HepG2 (cell line): ENCODE data around the gene PHKG2. TPM values are rescaled to one million over a fixed set of nuclear protein-coding genes. Genes with fewer than 3 reads are reported as not detected.

Source experiments
- ATAC-seq: fragments of 200-7000 bp; cut with Tn5 transposase; 3 replicates; pipeline ENCODE4 v1.9.1; 2020; ENCODE audit warnings: mild to moderate bottlenecking, moderate library complexity
- BruUV-seq: library from RNA; stranded (reverse); fragments of 400-500 nt; replicated peaks from 2 replicates; lab custom pipeline; 2021; lab: Mats Ljungman, UMichigan
- CTCF ChIA-PET: fragments of 300-600 bp; formaldehyde crosslinking; extraction: SDS; loops from one replicate; lab custom pipeline; 2021; ENCODE audit warnings: low total read pairs, inconsistent platforms, low intra/inter-chr PET ratio; lab: Yijun Ruan, JAX
- POLR2A ChIA-PET: fragments of 350-600 bp; sonication (Branson Sonifier 250); formaldehyde crosslinking; loops from one replicate; lab custom pipeline; 2020; ENCODE audit warnings: antibody characterized with exemption, inconsistent platforms; lab: Yijun Ruan, JAX
- DNase-seq: peaks from one replicate; pipeline ENCODE4 v3.0.0-alpha.2; 2015; ENCODE audit warnings: low spot score
- FAIRE-seq: peaks from 3 replicates; lab custom pipeline; 2011; peaks lifted over from hg19 to GRCh38; lab: Jason Lieb, UNC
- H2AFZ ChIP-seq: one replicate; pipeline ENCODE4 v1.6.1; 2011; ENCODE audit warnings: low read length, inconsistent platforms
- H3K27ac ChIP-seq: fragments of 300-600 bp; 3 replicates; pipeline ENCODE4 v1.8.0; 2011; ENCODE audit warnings: mixed run types, mild to moderate bottlenecking, mixed read lengths, low read length, inconsistent platforms; ENCODE audit not compliant: insufficient read depth; ENCODE audit errors: extremely low read length
- H3K27me3 ChIP-seq, 2 experiments: fragments of 200-600 bp in 1 of 2; 2 replicates in 1 of 2; 3 replicates in 1 of 2; pipeline versions ENCODE4 v1.6.0 to v1.8.0; 2011; ENCODE audit warnings: low read length in 2 of 2, mild to moderate bottlenecking in 2 of 2, moderate library complexity in 2 of 2, inconsistent platforms in 1 of 2; ENCODE audit not compliant: insufficient read depth in 2 of 2, control insufficient read depth in 1 of 2
- H3K36me3 ChIP-seq, 2 experiments: fragments of 200-600 bp in 1 of 2; replicated peaks in 1 of 2; 2 replicates in 1 of 2; 3 replicates in 1 of 2; pipeline versions ENCODE4 v1.5.1 to v1.8.0; 2011; ENCODE audit warnings: low read length in 2 of 2, inconsistent platforms in 1 of 2; ENCODE audit not compliant: insufficient read depth in 2 of 2, control insufficient read depth in 1 of 2
- H3K4me1 ChIP-seq: 2 replicates; pipeline ENCODE4 v1.5.1; 2012; ENCODE audit warnings: low read length, inconsistent platforms; ENCODE audit not compliant: insufficient read depth
- H3K4me2 ChIP-seq: 2 replicates; pipeline ENCODE4 v1.6.0; 2011; ENCODE audit warnings: low read depth, low read length, inconsistent platforms
- H3K4me3 ChIP-seq, 3 experiments: fragments of 200-600 bp in 1 of 3; sonication (generic), shearing (Covaris generic) in 1 of 3; replicated peaks in 1 of 3; 2 replicates each; pipeline ENCODE4 v1.5.1; 2011 to 2016; ENCODE audit warnings: low read length in 3 of 3, inconsistent platforms in 2 of 3, low read depth in 2 of 3, mild to moderate bottlenecking in 2 of 3, control low read depth in 1 of 3, mixed read lengths in 1 of 3; ENCODE audit not compliant: insufficient read depth in 1 of 3
- H3K79me2 ChIP-seq: one replicate; pipeline ENCODE4 v1.6.1; 2011; ENCODE audit warnings: low read length, inconsistent platforms; ENCODE audit not compliant: insufficient read depth
- H3K9ac ChIP-seq: 2 replicates; pipeline ENCODE4 v1.6.0; 2011; ENCODE audit warnings: mild to moderate bottlenecking, low read depth, low read length, inconsistent platforms; ENCODE audit not compliant: insufficient read depth
- H3K9me3 ChIP-seq: 2 replicates; pipeline ENCODE4 v1.5.1; 2012; ENCODE audit warnings: mild to moderate bottlenecking, low read length
- H4K20me1 ChIP-seq: 2 replicates; pipeline ENCODE4 v1.6.0; 2011; ENCODE audit warnings: inconsistent platforms, mild to moderate bottlenecking, low read length, moderate library complexity; ENCODE audit not compliant: insufficient read depth
- HOXD1 ChIP-seq: sonication (generic); formaldehyde crosslinking; IDR thresholded peaks from 2 replicates; pipeline ENCODE4 v1.5.0; 2020; ENCODE audit warnings: missing genetic modification reagents
- LBX2 ChIP-seq: sonication (generic); formaldehyde crosslinking; IDR thresholded peaks from 2 replicates; pipeline ENCODE4 v1.5.0; 2020; ENCODE audit warnings: missing genetic modification reagents, mild to moderate bottlenecking, borderline replicate concordance
- POLR2G ChIP-seq: fragments of 200-400 bp; formaldehyde crosslinking; IDR thresholded peaks from 2 replicates; pipeline ENCODE4 v1.6.1; 2018; ENCODE audit warnings: mild to moderate bottlenecking, low read depth, low read length, moderate library complexity
- RFX1 ChIP-seq: fragments of 450-650 bp; IDR thresholded peaks from 2 replicates; pipeline ENCODE4 v1.6.1; 2017
- SRY ChIP-seq: sonication (generic); formaldehyde crosslinking; IDR thresholded peaks from 2 replicates; pipeline ENCODE4 v1.8.0; 2022; ENCODE audit warnings: mild to moderate bottlenecking, missing genetic modification reagents
- TMF1 ChIP-seq: sonication (generic); formaldehyde crosslinking; IDR thresholded peaks from 2 replicates; pipeline ENCODE4 v1.8.1; 2022; ENCODE audit warnings: low read depth, missing genetic modification reagents
- ZNF260 ChIP-seq: sonication (generic); formaldehyde crosslinking; IDR thresholded peaks from 2 replicates; pipeline ENCODE4 v1.4.0; 2020; ENCODE audit warnings: missing genetic modification reagents, low read depth, mild to moderate bottlenecking, borderline replicate concordance
- ZNF850 ChIP-seq: sonication (generic); formaldehyde crosslinking; conservative IDR thresholded peaks from 2 replicates; pipeline ENCODE4 v1.9.0; 2021; ENCODE audit warnings: mild to moderate bottlenecking, missing genetic modification reagents
- WGBS: methylation state at CpG from one replicate; pipeline ENCODE4 v1.1.6; 2017; ENCODE audit warnings: low lambda C conversion rate; 5-methylcytosine and 5-hydroxymethylcytosine counted together
- in situ Hi-C: cut with HindIII; loops from 2 replicates; pipeline ENCODE4 v1.10.0; 2017; ENCODE audit warnings: low pct_unique_long_range_greater_than_20kb; ENCODE audit not compliant: extremely low pct_ligation_motif_present
- intact Hi-C: fragments of 100-400 bp; cut with micrococcal nuclease; formaldehyde crosslinking; loops from one replicate; pipeline ENCODE4 v1.10.0; 2022; ENCODE audit not compliant: unreplicated experiment
- polyA plus RNA-seq, 8 experiments: library from polyadenylated mRNA; depleted of rRNA in 3 of 8; stranded (reverse) in 7 of 8; unstranded in 1 of 8; fragments of >200 nt; fragmentation: Illumina TruSeq in 4 of 8; extraction: Trizol in 4 of 8; gene quantifications; 2 replicates each; pipeline versions ENCODE4 v1.2.1 to v1.2.3, GENCODE V29; 2011 to 2016; ENCODE audit warnings: low read depth in 4 of 8, missing spikeins in 1 of 8, mixed read lengths in 1 of 8; ENCODE audit not compliant: insufficient read depth in 1 of 8
- total RNA-seq, 5 experiments: library from RNA; depleted of rRNA; stranded (reverse); fragments of >200 nt; fragmentation: Illumina TruSeq; extraction: Trizol; gene quantifications; 2 replicates each; pipeline ENCODE4 v1.2.3, GENCODE V29; 2016; ENCODE audit warnings: low read depth in 1 of 5
- TF ChIP-seq, protein P1 (sequence below): sonication (generic); formaldehyde crosslinking; IDR thresholded peaks from 2 replicates; pipeline ENCODE4 v1.8.1; 2023; ENCODE audit warnings: mild to moderate bottlenecking, missing genetic modification reagents
- TF ChIP-seq, protein P2 (sequence below): fragments of 450-650 bp; IDR thresholded peaks from 2 replicates; pipeline ENCODE4 v1.6.1; 2017
- TF ChIP-seq, protein P3 (sequence below): sonication (generic); formaldehyde crosslinking; IDR thresholded peaks from 2 replicates; pipeline ENCODE4 v1.5.0; 2020; ENCODE audit warnings: mild to moderate bottlenecking, missing genetic modification reagents

Gene PHKG2
- total and polyA plus RNA-seq, 2 of the 13 experiments (the other 11 are each of a cell fraction or from before 2014, with no cell fraction given): 37.4 to 42.1 TPM

DNA sequence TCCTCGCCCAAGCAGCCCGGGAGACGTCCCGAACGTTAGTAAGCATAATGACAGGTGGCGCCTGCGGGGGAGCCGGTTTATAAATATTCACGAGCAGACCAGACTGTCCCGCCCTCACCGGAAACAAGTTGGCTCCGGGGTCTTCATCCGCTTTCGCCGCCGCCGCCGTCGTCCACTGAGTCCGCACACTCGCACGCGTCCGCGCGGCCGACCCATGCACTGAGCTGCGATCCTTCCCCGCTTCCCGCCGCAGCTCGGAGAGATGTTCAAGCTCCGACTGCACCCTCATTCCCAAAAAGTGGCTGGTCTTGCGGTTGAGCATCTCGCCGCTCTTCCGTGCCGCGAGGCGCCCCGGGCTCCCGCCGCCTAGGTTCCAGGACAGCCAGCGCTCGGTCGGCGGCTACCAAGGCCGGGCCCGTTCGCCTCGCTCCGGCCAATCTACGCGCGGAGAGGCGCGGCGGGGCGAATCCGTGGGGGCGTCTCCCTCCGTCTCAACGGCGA is 13.3 kb downstream of the PHKG2 start (continued):
- TF ChIP-seq, protein P1, sequence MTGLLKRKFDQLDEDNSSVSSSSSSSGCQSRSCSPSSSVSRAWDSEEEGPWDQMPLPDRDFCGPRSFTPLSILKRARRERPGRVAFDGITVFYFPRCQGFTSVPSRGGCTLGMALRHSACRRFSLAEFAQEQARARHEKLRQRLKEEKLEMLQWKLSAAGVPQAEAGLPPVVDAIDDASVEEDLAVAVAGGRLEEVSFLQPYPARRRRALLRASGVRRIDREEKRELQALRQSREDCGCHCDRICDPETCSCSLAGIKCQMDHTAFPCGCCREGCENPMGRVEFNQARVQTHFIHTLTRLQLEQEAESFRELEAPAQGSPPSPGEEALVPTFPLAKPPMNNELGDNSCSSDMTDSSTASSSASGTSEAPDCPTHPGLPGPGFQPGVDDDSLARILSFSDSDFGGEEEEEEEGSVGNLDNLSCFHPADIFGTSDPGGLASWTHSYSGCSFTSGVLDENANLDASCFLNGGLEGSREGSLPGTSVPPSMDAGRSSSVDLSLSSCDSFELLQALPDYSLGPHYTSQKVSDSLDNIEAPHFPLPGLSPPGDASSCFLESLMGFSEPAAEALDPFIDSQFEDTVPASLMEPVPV (CRISPR knock-in tag): peak; percentile 25; the same call in 1 of the 2 replicates
- peak; percentile 93 for TF ChIP-seq LBX2 (CRISPR knock-in tag)

GRCh38 chr16:30761928-30762902 is 14.0 kb downstream of the PHKG2 start, which contains the start of the genes CFAP119 and RNF40:
TSS of gene CFAP119 (minus strand) at chr16:30762062. CDS start at chr16:30761748, 314 bp downstream.
TSS of gene RNF40 (plus strand) at chr16:30762322. CDS start at chr16:30762546, 224 bp downstream.
- no peaks in the 10 kb centered on the region for H4K20me1 ChIP-seq
- H3K79me2 ChIP-seq: peaks cover 19% of the 10 kb centered on the region
- FAIRE-seq (peak; percentile 91), DNase-seq (peak; percentile 99), ATAC-seq (peak; percentile 93)
- no peak within 1 kb of the TSS for H2AFZ ChIP-seq
- BruUV-seq: TSS peak; percentile 63
- H3K9me3 ChIP-seq: no peaks in the 10 kb centered on the region
- H3K4me1 ChIP-seq: peaks cover 29% of the 10 kb centered on the region
- H3K27me3 ChIP-seq: no peaks in the 10 kb centered on the region; a peak in 1 of 5 replicates
- CTCF ChIA-PET: no interaction called here
- POLR2A ChIA-PET: interaction anchor here (0.6 to 1.7 kb wide), 3 partner anchors 14 to 113 kb away, joined by 3 to 5 read pairs (median 3); partner anchors contain the start of gene PHKG2
- peak within 1 kb of the TSS; percentile 80 to 91 (median 86) for H3K4me3 ChIP-seq
- H3K27ac ChIP-seq: peak within 1 kb of the TSS; percentile 66
- H3K4me2 ChIP-seq: peak within 1 kb of the TSS; percentile 97
- intact Hi-C loops (loop anchor here (1.0 kb wide), 1 partner anchor 14 kb away; the partner anchor contains the start of gene PHKG2), in situ Hi-C loops (no loop called here)
- H3K9ac ChIP-seq: peak within 1 kb of the TSS; percentile 93
- H3K36me3 ChIP-seq: peaks cover 30 to 38% of the 10 kb centered on the region in 2 experiments
- WGBS: under 1% methylated on average over 46 of the region's 60 CpGs
- TF ChIP-seq SRY (peak; percentile 86), ZNF850 (no peak), POLR2G (peak; percentile 87), TMF1 (CRISPR knock-in tag) (peak; percentile 91), ZNF260 (CRISPR knock-in tag) (no peak), RFX1 (peak; percentile 97), HOXD1 (peak; percentile 70)
- TF ChIP-seq, protein P2, sequence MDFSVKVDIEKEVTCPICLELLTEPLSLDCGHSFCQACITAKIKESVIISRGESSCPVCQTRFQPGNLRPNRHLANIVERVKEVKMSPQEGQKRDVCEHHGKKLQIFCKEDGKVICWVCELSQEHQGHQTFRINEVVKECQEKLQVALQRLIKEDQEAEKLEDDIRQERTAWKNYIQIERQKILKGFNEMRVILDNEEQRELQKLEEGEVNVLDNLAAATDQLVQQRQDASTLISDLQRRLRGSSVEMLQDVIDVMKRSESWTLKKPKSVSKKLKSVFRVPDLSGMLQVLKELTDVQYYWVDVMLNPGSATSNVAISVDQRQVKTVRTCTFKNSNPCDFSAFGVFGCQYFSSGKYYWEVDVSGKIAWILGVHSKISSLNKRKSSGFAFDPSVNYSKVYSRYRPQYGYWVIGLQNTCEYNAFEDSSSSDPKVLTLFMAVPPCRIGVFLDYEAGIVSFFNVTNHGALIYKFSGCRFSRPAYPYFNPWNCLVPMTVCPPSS: no peak
- TF ChIP-seq, protein P3, sequence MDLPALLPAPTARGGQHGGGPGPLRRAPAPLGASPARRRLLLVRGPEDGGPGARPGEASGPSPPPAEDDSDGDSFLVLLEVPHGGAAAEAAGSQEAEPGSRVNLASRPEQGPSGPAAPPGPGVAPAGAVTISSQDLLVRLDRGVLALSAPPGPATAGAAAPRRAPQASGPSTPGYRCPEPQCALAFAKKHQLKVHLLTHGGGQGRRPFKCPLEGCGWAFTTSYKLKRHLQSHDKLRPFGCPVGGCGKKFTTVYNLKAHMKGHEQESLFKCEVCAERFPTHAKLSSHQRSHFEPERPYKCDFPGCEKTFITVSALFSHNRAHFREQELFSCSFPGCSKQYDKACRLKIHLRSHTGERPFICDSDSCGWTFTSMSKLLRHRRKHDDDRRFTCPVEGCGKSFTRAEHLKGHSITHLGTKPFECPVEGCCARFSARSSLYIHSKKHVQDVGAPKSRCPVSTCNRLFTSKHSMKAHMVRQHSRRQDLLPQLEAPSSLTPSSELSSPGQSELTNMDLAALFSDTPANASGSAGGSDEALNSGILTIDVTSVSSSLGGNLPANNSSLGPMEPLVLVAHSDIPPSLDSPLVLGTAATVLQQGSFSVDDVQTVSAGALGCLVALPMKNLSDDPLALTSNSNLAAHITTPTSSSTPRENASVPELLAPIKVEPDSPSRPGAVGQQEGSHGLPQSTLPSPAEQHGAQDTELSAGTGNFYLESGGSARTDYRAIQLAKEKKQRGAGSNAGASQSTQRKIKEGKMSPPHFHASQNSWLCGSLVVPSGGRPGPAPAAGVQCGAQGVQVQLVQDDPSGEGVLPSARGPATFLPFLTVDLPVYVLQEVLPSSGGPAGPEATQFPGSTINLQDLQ (CRISPR knock-in tag): no peak
